Activated CD4-positive, alpha-beta T cell treated with anti-CD3 and anti-CD28 coated beads, Interleukin-2, amount 10 ng/mL, durations not matched to agents 7 days and 5 days (primary cell): ENCODE measurements around the gene RALGAPA2. TPM values are rescaled to one million over a fixed set of nuclear protein-coding genes. Genes with fewer than 3 reads are reported as not detected.

Experiments
- CTCF ChIA-PET: fragments of 350-600 bp; sonication (Branson Sonifier 250); formaldehyde crosslinking; loops from one replicate; lab custom pipeline; 2021; ENCODE audit warnings: antibody characterized with exemption; lab: Charles Lee
- POLR2A ChIA-PET: fragments of 350-600 bp; sonication (Branson Sonifier 250); formaldehyde crosslinking; loops from one replicate; lab custom pipeline; 2021; ENCODE audit warnings: antibody characterized with exemption; lab: Charles Lee
- DNase-seq: peaks from one replicate; pipeline ENCODE4 v3.0.0-alpha.2; 2020
- H3K27ac Mint-ChIP-seq: one replicate; pipeline ENCODE4 v1.8.0; 2021; ENCODE audit warnings: mild to moderate bottlenecking, moderate library complexity, mixed read lengths
- H3K27me3 Mint-ChIP-seq: one replicate; pipeline ENCODE4 v1.8.0; 2021; ENCODE audit warnings: mixed read lengths
- H3K36me3 Mint-ChIP-seq: one replicate; pipeline ENCODE4 v1.8.0; 2021; ENCODE audit warnings: low read depth, mixed read lengths
- H3K4me1 Mint-ChIP-seq: one replicate; pipeline ENCODE4 v1.8.0; 2021; ENCODE audit warnings: mixed read lengths
- H3K4me3 Mint-ChIP-seq: one replicate; pipeline ENCODE4 v1.8.0; 2021; ENCODE audit warnings: mild to moderate bottlenecking, moderate library complexity, mixed read lengths
- H3K9me3 Mint-ChIP-seq: one replicate; pipeline ENCODE4 v1.8.0; 2021; ENCODE audit warnings: mixed read lengths
- total RNA-seq, 2 experiments: library from RNA; stranded (reverse); gene quantifications; one replicate each; pipeline ENCODE4 v1.2.3, GENCODE V29; 2021

RALGAPA2 gene
- total RNA-seq, 2 experiments from 2014 or later, result 26.4 to 31.7 TPM

GRCh38 chr20:20568604-20569205 lies 143.7 kb downstream of the RALGAPA2 start:
- POLR2A ChIA-PET, result no interaction called here
- H3K27ac Mint-ChIP-seq, result no peak overlapping the region
- H3K9me3 Mint-ChIP-seq, result no peaks in the 10 kb centered on the region
- peaks cover 9% of the 10 kb centered on the region for H3K36me3 Mint-ChIP-seq
- CTCF ChIA-PET, result no interaction called here
- no peak overlapping the region for H3K4me3 Mint-ChIP-seq
- no peaks in the 10 kb centered on the region for H3K27me3 Mint-ChIP-seq
- no peaks in the 10 kb centered on the region for H3K4me1 Mint-ChIP-seq
- DNase-seq, result peak; percentile 41

GRCh38 chr20:20567712-20568111 lies 144.7 kb downstream of the RALGAPA2 start:
- no peak for DNase-seq
- no peaks in the 10 kb centered on the region for H3K9me3 Mint-ChIP-seq
- H3K27me3 Mint-ChIP-seq, result no peaks in the 10 kb centered on the region
- peaks cover 9% of the 10 kb centered on the region for H3K36me3 Mint-ChIP-seq
- no peaks in the 10 kb centered on the region for H3K4me1 Mint-ChIP-seq
- CTCF ChIA-PET, result no interaction called here
- H3K27ac Mint-ChIP-seq, result no peak overlapping the region
- no peak overlapping the region for H3K4me3 Mint-ChIP-seq
- POLR2A ChIA-PET, result no interaction called here

GRCh38 chr20:20566516-20566915 lies 145.9 kb downstream of the RALGAPA2 start:
- CTCF ChIA-PET, result interaction anchor here (1.2 kb wide), 1 partner anchor 10 kb away, joined by 3 read pairs; no protein-coding TSS in a partner anchor
- POLR2A ChIA-PET, result no interaction called here
- no peak for DNase-seq
- H3K27me3 Mint-ChIP-seq, result no peaks in the 10 kb centered on the region
- H3K4me1 Mint-ChIP-seq, result no peaks in the 10 kb centered on the region
- no peak overlapping the region for H3K27ac Mint-ChIP-seq
- H3K9me3 Mint-ChIP-seq, result no peaks in the 10 kb centered on the region
- no peak overlapping the region for H3K4me3 Mint-ChIP-seq
- peaks cover 5% of the 10 kb centered on the region for H3K36me3 Mint-ChIP-seq

- no peaks in the 10 kb centered on the region for H3K27me3 Mint-ChIP-seq
- CTCF ChIA-PET, result no interaction called here
- POLR2A ChIA-PET, result no interaction called here
- no peak overlapping the region for H3K4me3 Mint-ChIP-seq
- H3K4me1 Mint-ChIP-seq, result no peaks in the 10 kb centered on the region
- no peak for DNase-seq
- peaks cover 5% of the 10 kb centered on the region for H3K36me3 Mint-ChIP-seq
- H3K9me3 Mint-ChIP-seq, result no peaks in the 10 kb centered on the region
- H3K27ac Mint-ChIP-seq, result no peak overlapping the region
These were observed 148.2 kb downstream of the RALGAPA2 start for GRCh38 chr20:20564279-20564678.

GRCh38 chr20:20562507-20562906 lies 149.9 kb downstream of the RALGAPA2 start:
- Mint-ChIP-seq H3K27ac (no peak overlapping the region), H3K4me3 (no peak overlapping the region), H3K4me1 (no peaks in the 10 kb centered on the region), H3K9me3 (no peaks in the 10 kb centered on the region), H3K36me3 (peaks cover 7% of the 10 kb centered on the region), H3K27me3 (no peaks in the 10 kb centered on the region)
- no peak for DNase-seq
- ChIA-PET CTCF (no interaction called here), POLR2A (interaction anchor here (0.5 to 0.7 kb wide), 2 partner anchors 50 to 1095 kb away, joined by 3 to 5 read pairs; no protein-coding TSS in a partner anchor)

- CTCF ChIA-PET, result interaction anchor here (0.8 kb wide), 1 partner anchor 11 kb away, joined by 3 read pairs; no protein-coding TSS in a partner anchor
- Mint-ChIP-seq H3K4me1 (no peaks in the 10 kb centered on the region), H3K27me3 (no peaks in the 10 kb centered on the region), H3K27ac (no peak overlapping the region), H3K36me3 (peaks cover 5% of the 10 kb centered on the region), H3K9me3 (no peaks in the 10 kb centered on the region), H3K4me3 (no peak overlapping the region)
- DNase-seq, result no peak
- POLR2A ChIA-PET, result no interaction called here
These were observed 150.6 kb downstream of the RALGAPA2 start for GRCh38 chr20:20561841-20562240.

- Mint-ChIP-seq H3K27ac (no peak overlapping the region), H3K4me1 (no peaks in the 10 kb centered on the region), H3K36me3 (peaks cover 7% of the 10 kb centered on the region), H3K9me3 (no peaks in the 10 kb centered on the region), H3K4me3 (no peak overlapping the region), H3K27me3 (no peaks in the 10 kb centered on the region)
- ChIA-PET CTCF (interaction anchor here (0.8 kb wide), 1 partner anchor 11 kb away, joined by 3 read pairs; no protein-coding TSS in a partner anchor), POLR2A (no interaction called here)
- no peak for DNase-seq
These were observed 151.3 kb downstream of the RALGAPA2 start for GRCh38 chr20:20561172-20561571.

GRCh38 chr20:20557406-20557805 lies 155.0 kb downstream of the RALGAPA2 start:
- H3K4me1 Mint-ChIP-seq, result no peaks in the 10 kb centered on the region
- H3K36me3 Mint-ChIP-seq, result peaks cover 19% of the 10 kb centered on the region
- H3K9me3 Mint-ChIP-seq, result no peaks in the 10 kb centered on the region
- H3K27me3 Mint-ChIP-seq, result no peaks in the 10 kb centered on the region
- POLR2A ChIA-PET, result no interaction called here
- H3K27ac Mint-ChIP-seq, result no peak overlapping the region
- no peak overlapping the region for H3K4me3 Mint-ChIP-seq
- CTCF ChIA-PET, result no interaction called here
- DNase-seq, result no peak

GRCh38 chr20:20555838-20556237 lies 156.6 kb downstream of the RALGAPA2 start:
- H3K36me3 Mint-ChIP-seq, result peaks cover 19% of the 10 kb centered on the region
- ChIA-PET POLR2A (no interaction called here), CTCF (interaction anchor here (1.2 kb wide), 1 partner anchor 10 kb away, joined by 3 read pairs; no protein-coding TSS in a partner anchor)
- no peaks in the 10 kb centered on the region for H3K27me3 Mint-ChIP-seq
- no peak overlapping the region for H3K4me3 Mint-ChIP-seq
- H3K27ac Mint-ChIP-seq, result no peak overlapping the region
- no peaks in the 10 kb centered on the region for H3K4me1 Mint-ChIP-seq
- no peaks in the 10 kb centered on the region for H3K9me3 Mint-ChIP-seq
- no peak for DNase-seq

- DNase-seq, result no peak
- ChIA-PET CTCF (no interaction called here), POLR2A (no interaction called here)
- H3K27ac Mint-ChIP-seq, result no peak overlapping the region
- H3K9me3 Mint-ChIP-seq, result no peaks in the 10 kb centered on the region
- no peaks in the 10 kb centered on the region for H3K27me3 Mint-ChIP-seq
- H3K36me3 Mint-ChIP-seq, result peaks cover 16% of the 10 kb centered on the region
- no peak overlapping the region for H3K4me3 Mint-ChIP-seq
- no peaks in the 10 kb centered on the region for H3K4me1 Mint-ChIP-seq
These were observed 157.5 kb downstream of the RALGAPA2 start for GRCh38 chr20:20554951-20555350.

GRCh38 chr20:20553541-20553940 lies 158.9 kb downstream of the RALGAPA2 start:
- DNase-seq, result no peak
- Mint-ChIP-seq H3K36me3 (peaks cover 16% of the 10 kb centered on the region), H3K4me3 (no peak overlapping the region), H3K27ac (no peak overlapping the region), H3K9me3 (no peaks in the 10 kb centered on the region), H3K27me3 (no peaks in the 10 kb centered on the region), H3K4me1 (no peaks in the 10 kb centered on the region)
- POLR2A ChIA-PET, result no interaction called here
- CTCF ChIA-PET, result interaction anchor here (0.8 kb wide), 1 partner anchor 106 kb away, joined by 3 read pairs; no protein-coding TSS in a partner anchor

GRCh38 chr20:20552076-20552475 lies 160.4 kb downstream of the RALGAPA2 start:
- Mint-ChIP-seq H3K9me3 (no peaks in the 10 kb centered on the region), H3K27me3 (no peaks in the 10 kb centered on the region), H3K4me3 (no peak overlapping the region), H3K4me1 (peaks cover 10% of the 10 kb centered on the region), H3K27ac (no peak overlapping the region), H3K36me3 (peaks cover 14% of the 10 kb centered on the region)
- POLR2A ChIA-PET, result no interaction called here
- DNase-seq, result no peak
- CTCF ChIA-PET, result no interaction called here

- no peak overlapping the region for H3K4me3 Mint-ChIP-seq
- H3K27ac Mint-ChIP-seq, result no peak overlapping the region
- peaks cover 12% of the 10 kb centered on the region for H3K4me1 Mint-ChIP-seq
- no peak for DNase-seq
- POLR2A ChIA-PET, result no interaction called here
- no peaks in the 10 kb centered on the region for H3K9me3 Mint-ChIP-seq
- peaks cover 16% of the 10 kb centered on the region for H3K36me3 Mint-ChIP-seq
- no peaks in the 10 kb centered on the region for H3K27me3 Mint-ChIP-seq
- CTCF ChIA-PET, result interaction anchor here (0.6 to 1.2 kb wide), 2 partner anchors 10 to 605 kb away, joined by 3 read pairs; no protein-coding TSS in a partner anchor
These were observed 161.0 kb downstream of the RALGAPA2 start for GRCh38 chr20:20551409-20551808.
